Neural cell (in vitro differentiated cells): ENCODE results near the gene MED29. TPM values are rescaled to one million over a fixed set of nuclear protein-coding genes. Genes with fewer than 3 reads are reported as not detected.

Experiments
- H2AFZ ChIP-seq: fragments of 200-600, 300-800 bp; sonication (generic), shearing (Covaris generic); 2 replicates; pipeline ENCODE4 v1.6.0; 2014; ENCODE audit warnings: low read depth, mild to moderate bottlenecking, antibody characterized with exemption, low read length, moderate library complexity
- H3F3A ChIP-seq: fragments of 200-600 bp; shearing (Covaris generic); 2 replicates; pipeline ENCODE4 v1.6.1; 2016; ENCODE audit warnings: mild to moderate bottlenecking, moderate library complexity, mixed read lengths, antibody characterized with exemption, low read length; ENCODE audit not compliant: insufficient read depth, poor library complexity, severe bottlenecking
- H3K27ac ChIP-seq: fragments of 200-600, 300-800 bp; sonication (generic), shearing (Covaris generic); 2 replicates; pipeline ENCODE4 v1.5.1; 2014; ENCODE audit warnings: mild to moderate bottlenecking, low read length, moderate library complexity
- H3K27me3 ChIP-seq: fragments of 300-800, 200-600 bp; sonication (generic), shearing (Covaris generic); 2 replicates; pipeline ENCODE4 v1.6.0; 2014; ENCODE audit warnings: mild to moderate bottlenecking, low read depth, low read length, moderate library complexity; ENCODE audit not compliant: insufficient read depth
- H3K36me3 ChIP-seq: fragments of 300-800, 200-600 bp; sonication (generic), shearing (Covaris generic); 2 replicates; pipeline ENCODE4 v1.5.1; 2014; ENCODE audit warnings: mild to moderate bottlenecking, antibody characterized with exemption, low read length, moderate library complexity; ENCODE audit not compliant: insufficient read depth
- H3K4me2 ChIP-seq: fragments of 300-800, 200-600 bp; sonication (generic), shearing (Covaris generic); 2 replicates; pipeline ENCODE4 v1.6.0; 2014; ENCODE audit warnings: mild to moderate bottlenecking, low read length
- H3K4me3 ChIP-seq: fragments of 300-800, 200-600 bp; sonication (generic), shearing (Covaris generic); 2 replicates; pipeline ENCODE4 v1.5.1; 2014; ENCODE audit warnings: mild to moderate bottlenecking, low read length, moderate library complexity
- H3K79me2 ChIP-seq: fragments of 200-600 bp; shearing (Covaris generic); replicated peaks from 2 replicates; pipeline ENCODE4 v1.6.0; 2014; ENCODE audit warnings: mild to moderate bottlenecking, low read length, moderate library complexity; ENCODE audit not compliant: insufficient read depth
- H3K9ac ChIP-seq: fragments of 300-800, 200-600 bp; sonication (generic), shearing (Covaris generic); 2 replicates; pipeline ENCODE4 v1.6.1; 2016; ENCODE audit warnings: mild to moderate bottlenecking, low read length, mixed read lengths
- H3K9me2 ChIP-seq: fragments of 200-600 bp; shearing (Covaris generic); 2 replicates; pipeline ENCODE4 v1.6.1; 2016; ENCODE audit warnings: mild to moderate bottlenecking, low read length, mixed read lengths; ENCODE audit not compliant: insufficient read depth
- H3K9me3 ChIP-seq: fragments of 200-600, 300-800 bp; sonication (generic), shearing (Covaris generic); 2 replicates; pipeline ENCODE4 v1.6.1; 2016; ENCODE audit warnings: mild to moderate bottlenecking, mixed run types, low read length, moderate library complexity, mixed read lengths
- H4K20me1 ChIP-seq: fragments of 200-600 bp; shearing (Covaris generic); 2 replicates; pipeline ENCODE4 v1.6.1; 2016; ENCODE audit warnings: mild to moderate bottlenecking, mixed run types; ENCODE audit not compliant: insufficient read depth
- CTCF ChIP-seq: fragments of 450-650 bp; IDR thresholded peaks from 2 replicates; pipeline ENCODE4 v1.5.1; 2014; ENCODE audit warnings: antibody characterized with exemption, mild to moderate bottlenecking, moderate library complexity; ENCODE audit not compliant: poor library complexity, severe bottlenecking
- EP300 ChIP-seq: fragments of 450-650 bp; conservative IDR thresholded peaks from 2 replicates; pipeline ENCODE4 v1.6.1; 2014; ENCODE audit warnings: antibody characterized with exemption, mild to moderate bottlenecking, moderate library complexity; ENCODE audit not compliant: poor library complexity, severe bottlenecking
- EZH2 ChIP-seq: fragments of 200-600, 300-800 bp; shearing (Covaris generic), sonication (generic); IDR thresholded peaks from 2 replicates; pipeline ENCODE4 v1.6.1; 2014; ENCODE audit warnings: antibody characterized with exemption, low read length, borderline replicate concordance, mild to moderate bottlenecking; ENCODE audit not compliant: insufficient read depth, poor library complexity, severe bottlenecking
- MXI1 ChIP-seq: fragments of 450-650 bp; conservative IDR thresholded peaks from 2 replicates; pipeline ENCODE4 v1.6.1; 2014; ENCODE audit warnings: antibody characterized with exemption, mild to moderate bottlenecking; ENCODE audit not compliant: poor library complexity, severe bottlenecking
- POLR2AphosphoS5 ChIP-seq: IDR thresholded peaks from 2 replicates; pipeline ENCODE4 v1.6.1; 2012
- RAD21 ChIP-seq: fragments of 450-650 bp; conservative IDR thresholded peaks from 2 replicates; pipeline ENCODE4 v1.6.1; 2014; ENCODE audit warnings: antibody characterized with exemption, mild to moderate bottlenecking, moderate library complexity
- REST ChIP-seq: IDR thresholded peaks from 2 replicates; pipeline ENCODE4 v1.6.1; 2012; ENCODE audit warnings: borderline replicate concordance
- SMC3 ChIP-seq: fragments of 450-650 bp; conservative IDR thresholded peaks from 2 replicates; pipeline ENCODE4 v1.6.1; 2014; ENCODE audit warnings: antibody characterized with exemption, mild to moderate bottlenecking, moderate library complexity; ENCODE audit not compliant: poor library complexity
- TAF1 ChIP-seq: IDR thresholded peaks from 2 replicates; pipeline ENCODE4 v1.6.1; 2012; ENCODE audit warnings: low read depth
- polyA plus RNA-seq: library from polyadenylated mRNA; depleted of rRNA; stranded (reverse); fragments of >200 nt; gene quantifications from 2 replicates; pipeline ENCODE4 v1.2.3, GENCODE V29; 2014

The MED29 gene
- polyA plus RNA-seq, 1 donor from 2014 or later = 39.5 TPM

- TF ChIP-seq EP300 = no peak
- peak; percentile 84 for TF ChIP-seq RAD21
- no peak for TF ChIP-seq POLR2AphosphoS5
- TF ChIP-seq SMC3 = peak; percentile 89
- TF ChIP-seq TAF1 = no peak
These were observed 20.6 kb downstream of the MED29 start (continued) for GRCh38 chr19:39411832-39412099.

- H4K20me1 ChIP-seq = no peaks in the 10 kb centered on the region
- peak within 1 kb of the TSS; percentile 97 for H3K4me2 ChIP-seq
- H2AFZ ChIP-seq = peak within 1 kb of the TSS; percentile 73
- H3K4me3 ChIP-seq = peak within 1 kb of the TSS; percentile 89
- no peaks in the 10 kb centered on the region for H3K9me3 ChIP-seq
- no peaks in the 10 kb centered on the region for H3K9me2 ChIP-seq
- peak; percentile 47 for TF ChIP-seq RAD21
- peak; percentile 65 for TF ChIP-seq POLR2AphosphoS5
- peak; percentile 8 for TF ChIP-seq REST
- peak; percentile 15 for TF ChIP-seq TAF1
- peak; percentile 95 for TF ChIP-seq CTCF
- peak; percentile 44 for TF ChIP-seq MXI1
- TF ChIP-seq EZH2 = no peak
- peak; percentile 38 for TF ChIP-seq SMC3
- peak; percentile 89 for TF ChIP-seq EP300
- H3K27ac ChIP-seq = peak within 1 kb of the TSS; percentile 99
- H3K79me2 ChIP-seq = peaks cover 27% of the 10 kb centered on the region
- peaks cover 34% of the 10 kb centered on the region for H3K27me3 ChIP-seq
- H3K9ac ChIP-seq = peak within 1 kb of the TSS; percentile 100
- H3F3A ChIP-seq = no peaks in the 10 kb centered on the region
- no peaks in the 10 kb centered on the region for H3K36me3 ChIP-seq
These were observed 21.1 kb downstream of the MED29 start, which contains the start of gene PLEKHG2 for GRCh38 chr19:39412100-39412866. Gene PLEKHG2 (plus strand): TSS chr19:39412669. CDS start chr19:39414087, 1,418 bp downstream.

GRCh38 chr19:39412867-39413271, 21.7 kb downstream of the MED29 start:
- Histone ChIP-seq H3K27ac (peak overlapping the region; percentile 99), H2AFZ (peak overlapping the region; percentile 40), H3K4me3 (peak overlapping the region; percentile 89), H4K20me1 (no peaks in the 10 kb centered on the region), H3K9ac (peak overlapping the region; percentile 100), H3F3A (no peaks in the 10 kb centered on the region), H3K27me3 (peaks cover 28% of the 10 kb centered on the region), H3K79me2 (peaks cover 27% of the 10 kb centered on the region), H3K9me3 (no peaks in the 10 kb centered on the region), H3K4me2 (peak overlapping the region; percentile 48), H3K9me2 (no peaks in the 10 kb centered on the region), H3K36me3 (no peaks in the 10 kb centered on the region)
- TF ChIP-seq MXI1 (no peak), POLR2AphosphoS5 (no peak), EZH2 (no peak), SMC3 (peak; percentile 58), TAF1 (peak; percentile 28), EP300 (no peak), REST (peak; percentile 7), CTCF (no peak), RAD21 (no peak)
